MM.1S (cell line): ENCODE measurements around the gene TIGD2.

Experiments
- DNase-seq: peaks from one replicate; pipeline ENCODE4 v3.0.0-alpha.2; 2015
- H2AFZ ChIP-seq: fragments of 300-600 bp; sonication (generic); 2 replicates; pipeline ENCODE4 v1.6.0; 2016; ENCODE audit warnings: antibody characterized with exemption, low read length
- H3F3A ChIP-seq: fragments of 300-600 bp; sonication (generic); 2 replicates; pipeline ENCODE4 v1.6.1; 2016; ENCODE audit warnings: mild to moderate bottlenecking, antibody characterized with exemption, low read length, moderate library complexity, mixed read lengths; ENCODE audit not compliant: insufficient read depth
- H3K27ac ChIP-seq: fragments of 300-600 bp; sonication (generic); 2 replicates; pipeline ENCODE4 v1.5.1; 2016; ENCODE audit warnings: mild to moderate bottlenecking, low read length
- H3K27me3 ChIP-seq: fragments of 300-600 bp; sonication (generic); replicated peaks from 2 replicates; pipeline ENCODE4 v1.6.0; 2016; ENCODE audit warnings: low read length; ENCODE audit not compliant: insufficient read depth
- H3K36me3 ChIP-seq: fragments of 300-600 bp; sonication (generic); replicated peaks from 2 replicates; pipeline ENCODE4 v1.6.1; 2016; ENCODE audit warnings: mild to moderate bottlenecking, low read length, mixed read lengths; ENCODE audit not compliant: insufficient read depth
- H3K4me1 ChIP-seq: fragments of 300-600 bp; sonication (generic); 2 replicates; pipeline ENCODE4 v1.6.1; 2016; ENCODE audit warnings: low read length, mixed read lengths
- H3K4me2 ChIP-seq: fragments of 300-600 bp; sonication (generic); 2 replicates; pipeline ENCODE4 v1.6.0; 2016; ENCODE audit warnings: low read depth, low read length
- H3K4me3 ChIP-seq: fragments of 300-600 bp; sonication (generic); 2 replicates; pipeline ENCODE4 v1.5.1; 2016; ENCODE audit warnings: low read length, mixed read lengths
- H3K79me2 ChIP-seq: fragments of 300-600 bp; sonication (generic); 2 replicates; pipeline ENCODE4 v1.6.1; 2016; ENCODE audit warnings: mixed run types, low read length, mixed read lengths
- H3K9ac ChIP-seq: fragments of 300-600 bp; sonication (generic); 2 replicates; pipeline ENCODE4 v1.6.1; 2016; ENCODE audit warnings: low read length, mixed read lengths
- H3K9me2 ChIP-seq: fragments of 300-600 bp; sonication (generic); replicated peaks from 2 replicates; pipeline ENCODE4 v1.6.1; 2016; ENCODE audit warnings: mild to moderate bottlenecking, low read length, mixed read lengths; ENCODE audit not compliant: insufficient read depth
- H3K9me3 ChIP-seq: fragments of 300-600 bp; sonication (generic); replicated peaks from 2 replicates; pipeline ENCODE4 v1.6.1; 2016; ENCODE audit warnings: mild to moderate bottlenecking, low read length, mixed read lengths; ENCODE audit not compliant: insufficient read depth
- H4K20me1 ChIP-seq: fragments of 300-600 bp; sonication (generic); 2 replicates; pipeline ENCODE4 v1.6.1; 2016; ENCODE audit warnings: mild to moderate bottlenecking, low read length, moderate library complexity, mixed read lengths; ENCODE audit not compliant: insufficient read depth
- CTCF ChIP-seq: fragments of 300-600 bp; sonication (generic); IDR thresholded peaks from 2 replicates; pipeline ENCODE4 v1.5.1; 2016; ENCODE audit warnings: antibody characterized with exemption, low read length, mixed read lengths
- EZH2 ChIP-seq: fragments of 300-600 bp; sonication (generic); optimal IDR thresholded peaks from 2 replicates; pipeline ENCODE3; 2017; ENCODE audit warnings: low read depth, mild to moderate bottlenecking, antibody characterized with exemption, low read length, mixed read lengths
- EZH2phosphoT487 ChIP-seq: fragments of 300-600 bp; sonication (generic); IDR thresholded peaks from 2 replicates; pipeline ENCODE4 v1.6.1; 2018; ENCODE audit warnings: antibody characterized with exemption, low read length

Gene TIGD2

GRCh38 chr4:89156174-89156914, 45.0 kb downstream of the TIGD2 start:
- H3K27ac ChIP-seq, result no peak overlapping the region
- H3K4me1 ChIP-seq, result no peaks in the 10 kb centered on the region
- no peaks in the 10 kb centered on the region for H3K27me3 ChIP-seq
- no peaks in the 10 kb centered on the region for H3K9me2 ChIP-seq
- DNase-seq, result no peak
- no peaks in the 10 kb centered on the region for H4K20me1 ChIP-seq
- H3K79me2 ChIP-seq, result no peaks in the 10 kb centered on the region
- H2AFZ ChIP-seq, result no peak overlapping the region
- no peaks in the 10 kb centered on the region for H3F3A ChIP-seq
- H3K4me2 ChIP-seq, result no peak overlapping the region
- H3K9ac ChIP-seq, result no peak overlapping the region
- no peaks in the 10 kb centered on the region for H3K9me3 ChIP-seq
- no peak overlapping the region for H3K4me3 ChIP-seq
- no peaks in the 10 kb centered on the region for H3K36me3 ChIP-seq
- TF ChIP-seq EZH2 (no peak), EZH2phosphoT487 (no peak), CTCF (no peak)

GRCh38 chr4:89157488-89158024, 46.2 kb downstream of the TIGD2 start:
- Histone ChIP-seq H3K4me3 (no peak overlapping the region), H3K9ac (no peak overlapping the region), H3F3A (no peaks in the 10 kb centered on the region), H3K4me1 (no peaks in the 10 kb centered on the region), H2AFZ (no peak overlapping the region), H3K79me2 (no peaks in the 10 kb centered on the region), H3K9me2 (no peaks in the 10 kb centered on the region), H3K4me2 (no peak overlapping the region), H3K9me3 (no peaks in the 10 kb centered on the region), H4K20me1 (no peaks in the 10 kb centered on the region), H3K36me3 (no peaks in the 10 kb centered on the region), H3K27me3 (no peaks in the 10 kb centered on the region), H3K27ac (no peak overlapping the region)
- no peak for DNase-seq
- no peak for TF ChIP-seq EZH2

GRCh38 chr4:89158884-89159503, 47.7 kb downstream of the TIGD2 start:
- Histone ChIP-seq H3K9me2 (no peaks in the 10 kb centered on the region), H3K4me1 (no peaks in the 10 kb centered on the region), H3K36me3 (no peaks in the 10 kb centered on the region), H3K4me2 (no peak overlapping the region), H3F3A (no peaks in the 10 kb centered on the region), H3K4me3 (no peak overlapping the region), H4K20me1 (no peaks in the 10 kb centered on the region), H2AFZ (no peak overlapping the region), H3K9me3 (no peaks in the 10 kb centered on the region), H3K9ac (no peak overlapping the region), H3K27me3 (no peaks in the 10 kb centered on the region), H3K79me2 (no peaks in the 10 kb centered on the region), H3K27ac (no peak overlapping the region)
- TF ChIP-seq CTCF (peak; percentile 75), EZH2phosphoT487 (no peak)
- peak; percentile 53 for DNase-seq

- H2AFZ ChIP-seq, result no peak overlapping the region
- H3K4me1 ChIP-seq, result no peaks in the 10 kb centered on the region
- TF ChIP-seq EZH2phosphoT487 (no peak), CTCF (no peak), EZH2 (no peak)
- no peaks in the 10 kb centered on the region for H3F3A ChIP-seq
- no peaks in the 10 kb centered on the region for H3K9me2 ChIP-seq
- H3K4me2 ChIP-seq, result no peak overlapping the region
- H3K27me3 ChIP-seq, result no peaks in the 10 kb centered on the region
- H3K79me2 ChIP-seq, result no peaks in the 10 kb centered on the region
- H3K9ac ChIP-seq, result no peak overlapping the region
- DNase-seq, result no peak
- H3K27ac ChIP-seq, result no peak overlapping the region
- no peaks in the 10 kb centered on the region for H3K36me3 ChIP-seq
- H3K4me3 ChIP-seq, result no peak overlapping the region
- no peaks in the 10 kb centered on the region for H3K9me3 ChIP-seq
- no peaks in the 10 kb centered on the region for H4K20me1 ChIP-seq
Measured at GRCh38 chr4:89160806-89161205, 49.5 kb downstream of the TIGD2 start.
